GM18508 (cell line): ENCODE data around the gene ACO2.
"Not testable (repeated sequence)": the region's sequence is repeated elsewhere in the genome, so short reads cannot be mapped to it uniquely, and the experiment has no call there.

ENCODE experiments used
- ATAC-seq: cut with Tn5 transposase; IDR thresholded peaks from one replicate; pipeline ENCODE4 v1.9.1; 2021; ENCODE audit warnings: moderate number of reproducible peaks; ENCODE audit not compliant: insufficient read depth, unreplicated experiment

The ACO2 gene

DNA sequence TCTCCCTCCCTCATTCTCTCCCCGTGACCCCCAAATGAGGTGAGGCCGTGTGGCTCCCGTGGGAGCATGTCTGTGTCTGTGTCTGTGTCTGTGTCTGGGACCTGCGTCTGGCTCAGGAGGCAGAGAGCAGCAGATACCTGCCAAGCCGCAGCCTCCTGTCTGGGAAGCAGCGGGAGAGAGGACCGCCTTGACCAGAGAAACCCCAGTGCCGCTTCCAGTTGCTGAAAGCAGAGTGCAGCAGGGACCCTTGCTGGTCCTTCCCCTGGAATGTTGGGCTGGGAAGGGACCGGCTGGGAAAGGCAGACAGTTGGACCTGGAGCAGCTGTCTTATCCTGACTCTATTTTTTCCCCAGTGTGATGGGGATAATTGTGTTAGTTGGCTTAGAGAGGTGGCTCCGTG, 92.4 kb downstream of the ACO2 start:
- ATAC-seq: no peak

DNA sequence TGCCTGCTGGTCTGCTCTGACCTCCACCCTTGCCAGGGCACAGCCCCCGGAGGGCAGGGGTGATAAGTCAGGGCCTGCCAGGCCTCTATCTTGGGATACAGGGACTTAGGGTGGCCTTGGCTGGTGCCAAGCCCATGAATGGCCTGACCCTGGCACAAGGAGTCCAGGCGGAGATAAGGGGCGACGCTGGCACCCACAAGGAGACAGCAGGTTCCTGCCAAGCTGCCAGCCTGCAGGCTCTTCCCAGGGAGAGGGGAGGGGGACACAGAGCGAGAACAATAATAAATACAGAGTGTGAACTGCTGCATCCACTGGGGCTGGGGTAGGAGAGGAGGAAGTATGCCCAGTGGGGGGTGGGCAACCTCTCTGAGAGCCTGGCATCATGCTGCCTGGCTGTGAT, 92.9 kb downstream of the ACO2 start:
- no peak for ATAC-seq

DNA sequence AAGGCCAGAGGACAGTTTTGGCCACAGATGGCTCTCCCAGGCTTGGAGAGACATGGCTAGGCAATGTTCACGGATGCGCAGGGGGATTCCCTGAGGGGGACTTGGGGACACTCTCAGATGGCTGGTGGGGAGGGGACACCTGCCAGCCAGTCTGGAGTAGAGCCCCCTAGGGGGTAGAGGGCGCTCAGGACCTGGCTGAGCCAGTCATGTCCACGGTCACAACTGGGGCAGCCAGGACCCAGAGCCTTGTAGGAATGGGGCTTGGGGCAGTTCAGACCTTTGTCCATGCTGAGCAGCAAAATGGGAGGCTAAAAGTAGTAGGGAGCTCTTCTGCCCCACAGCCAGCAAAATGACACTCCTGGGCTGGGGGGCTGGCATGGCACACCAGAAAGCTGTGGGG, 93.5 kb downstream of the ACO2 start:
- no peak for ATAC-seq

DNA sequence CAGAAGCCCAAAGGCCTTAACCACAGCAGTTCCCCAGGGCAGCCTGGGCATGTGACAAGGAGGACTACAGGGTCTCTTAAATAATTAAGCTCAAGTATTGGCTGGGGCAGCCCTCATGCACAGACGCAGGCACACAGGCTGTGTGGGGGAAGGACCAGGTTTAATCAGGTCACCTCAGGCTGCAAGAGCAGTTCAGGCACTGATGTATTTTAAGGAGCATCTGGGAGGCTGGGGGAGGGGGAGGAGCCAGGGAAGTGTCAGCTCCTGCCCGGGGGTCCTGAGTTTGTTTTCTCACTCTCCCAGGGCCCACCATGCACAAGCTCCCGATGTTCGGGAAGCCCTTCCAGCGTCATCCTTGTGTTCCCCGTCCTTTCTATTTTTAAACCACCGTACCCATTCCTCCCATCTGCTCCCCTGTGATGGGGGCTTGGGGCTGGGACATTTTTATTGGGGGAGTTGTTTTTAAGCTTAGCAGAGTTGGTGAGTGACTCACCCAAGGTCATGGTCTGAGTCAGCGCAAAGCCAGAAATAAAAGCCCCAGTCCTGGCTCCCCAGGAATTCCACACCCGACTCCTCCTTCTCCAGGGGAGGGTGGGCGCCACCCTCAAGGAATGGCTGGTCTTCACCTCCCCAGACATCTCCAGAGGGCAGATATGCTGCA, 94.3 kb downstream of the ACO2 start:
- no peak for ATAC-seq

DNA sequence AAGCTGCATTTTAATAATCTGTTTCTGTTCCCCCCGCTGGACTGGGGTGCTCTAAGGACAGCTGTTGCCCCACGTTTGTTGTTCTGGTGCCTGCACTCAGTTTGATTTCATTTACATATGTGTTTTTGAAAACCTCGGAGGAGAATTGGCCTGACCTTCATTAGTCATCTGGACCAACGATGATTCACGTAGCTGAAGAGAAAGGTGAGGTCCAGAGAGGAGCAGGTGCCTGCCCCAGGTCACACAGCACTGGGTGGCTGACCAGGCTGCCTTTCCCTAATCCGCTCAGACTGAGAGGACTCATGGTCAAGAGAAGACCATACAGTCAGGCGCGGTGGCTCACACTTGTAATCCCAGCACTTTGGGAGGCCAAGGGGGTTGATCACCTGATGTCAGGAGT, 95.6 kb downstream of the ACO2 start:
- ATAC-seq: no peak

DNA sequence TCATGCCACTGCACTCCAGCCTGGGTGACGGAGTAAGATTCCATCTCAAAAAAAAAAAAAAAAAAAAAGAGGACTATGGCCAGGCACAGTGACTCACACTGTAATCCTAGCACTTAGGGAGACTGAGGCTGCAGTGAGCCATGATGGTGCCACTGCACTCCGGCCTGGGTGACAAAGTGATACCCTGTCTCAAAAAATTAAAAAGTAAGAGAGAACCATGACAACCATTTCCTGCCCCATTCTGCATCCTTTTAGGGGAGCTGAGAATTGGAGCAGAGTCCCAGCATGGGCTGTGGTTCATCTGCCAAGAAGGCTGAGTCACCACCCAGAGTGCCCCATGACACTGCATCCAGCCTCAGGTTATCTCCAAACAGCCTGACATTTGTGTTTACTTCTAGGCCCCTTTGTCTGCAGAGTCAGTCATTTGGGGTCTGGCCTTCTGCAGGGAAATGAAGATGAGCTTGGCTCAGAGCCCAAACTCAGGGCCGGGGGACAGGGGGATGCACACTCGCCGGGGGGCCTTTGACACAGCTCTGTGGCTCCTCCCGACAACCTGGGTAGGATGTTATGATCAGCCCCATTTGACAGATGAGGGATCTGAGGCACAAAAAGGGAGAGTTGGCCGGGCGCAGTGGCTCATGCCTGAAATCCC, 96.6 kb downstream of the ACO2 start:
- ATAC-seq: no peak

DNA sequence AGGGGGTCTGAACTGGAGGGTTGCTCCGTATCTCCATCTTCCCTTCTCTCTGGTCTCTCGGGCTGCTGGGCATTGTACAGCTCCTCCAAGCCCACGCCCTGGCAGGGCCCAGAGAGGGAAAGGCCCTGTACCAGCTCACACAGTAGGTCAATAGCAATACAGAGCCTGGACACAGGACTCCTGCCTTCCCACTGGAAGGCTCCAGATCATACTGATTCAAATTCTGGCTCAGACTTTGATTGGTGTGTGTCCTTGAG, 98.5 kb downstream of the ACO2 start:
- ATAC-seq: no peak

DNA sequence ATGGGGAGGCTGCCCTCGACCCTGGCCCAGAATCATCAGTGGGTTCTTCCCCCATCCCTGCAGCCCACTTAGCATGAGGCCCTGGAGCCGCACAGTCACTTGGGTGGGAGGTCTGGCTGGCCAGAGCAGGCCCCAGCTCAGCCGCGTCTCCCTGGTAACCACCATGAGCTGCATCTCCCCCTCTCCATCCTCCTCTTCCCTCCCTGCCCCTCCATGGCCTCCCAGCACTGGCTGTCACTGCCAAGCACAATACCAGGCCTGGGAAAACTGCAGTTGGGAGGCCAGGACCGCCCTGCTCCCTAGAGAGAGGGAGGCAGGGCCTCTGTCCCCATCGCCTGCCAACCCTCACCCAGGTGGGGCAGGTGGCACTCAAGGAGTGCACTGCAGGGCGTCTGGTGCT, 99.9 kb downstream of the ACO2 start:
- ATAC-seq: no peak

DNA sequence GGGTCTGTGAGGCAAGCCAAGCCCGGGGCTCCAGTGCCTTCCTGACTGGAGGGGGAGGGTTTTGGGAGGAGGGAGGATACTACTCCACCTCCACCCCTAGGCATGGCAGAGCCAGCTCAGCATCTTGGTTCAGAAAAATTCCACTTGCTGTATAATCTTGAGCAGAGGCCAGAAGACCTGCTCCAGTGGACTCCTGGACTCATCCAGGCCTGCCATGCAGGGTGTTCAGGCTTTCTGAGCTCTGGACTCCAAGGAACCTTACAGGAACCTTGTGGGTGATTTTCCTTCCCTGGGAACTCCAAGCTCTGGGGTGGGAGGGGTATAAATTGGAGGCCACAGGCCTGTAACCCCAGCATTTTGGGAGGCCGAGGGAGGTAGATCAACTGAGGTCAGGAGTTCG, 101.3 kb downstream of the ACO2 start:
- no peak for ATAC-seq

DNA sequence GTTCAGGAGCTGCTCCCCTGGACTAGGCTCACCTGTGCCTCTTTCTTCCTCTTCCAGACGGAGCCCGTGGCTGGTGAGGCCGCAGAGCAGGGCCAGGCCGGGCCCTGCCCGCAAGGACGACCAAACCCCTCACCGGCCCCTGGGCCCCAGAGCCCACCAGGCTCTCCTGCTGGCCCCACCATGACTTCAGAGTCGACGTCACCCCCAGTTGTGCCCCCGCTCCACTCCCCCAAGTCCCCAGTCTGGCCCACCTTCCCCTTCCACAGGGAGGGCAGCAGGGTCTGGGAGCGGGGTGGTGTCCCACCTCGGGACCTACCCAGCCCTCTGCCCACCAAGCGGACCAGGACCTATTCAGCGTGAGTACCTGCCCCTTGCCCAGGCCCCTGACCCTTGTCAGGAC, 102.9 kb downstream of the ACO2 start:
- ATAC-seq: no peak

DNA sequence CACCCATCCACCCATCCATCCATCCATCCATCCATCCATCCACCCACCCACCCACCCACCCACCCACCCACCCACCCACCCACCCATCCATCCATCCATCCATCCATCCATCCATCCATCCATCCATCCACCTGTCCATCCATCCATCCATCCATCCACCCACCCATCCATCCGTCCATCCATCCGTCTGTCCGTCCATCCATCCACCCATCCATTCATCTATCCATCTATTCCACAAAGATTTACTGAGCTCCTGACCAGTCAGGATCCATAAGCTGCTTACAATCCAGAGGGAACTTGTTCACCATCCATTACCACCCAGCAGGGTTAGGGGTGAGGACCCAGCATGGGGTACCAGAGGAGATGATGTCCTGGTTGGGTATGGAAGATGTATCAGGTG, 103.4 kb downstream of the ACO2 start:
- ATAC-seq: not testable (repeated sequence)

DNA sequence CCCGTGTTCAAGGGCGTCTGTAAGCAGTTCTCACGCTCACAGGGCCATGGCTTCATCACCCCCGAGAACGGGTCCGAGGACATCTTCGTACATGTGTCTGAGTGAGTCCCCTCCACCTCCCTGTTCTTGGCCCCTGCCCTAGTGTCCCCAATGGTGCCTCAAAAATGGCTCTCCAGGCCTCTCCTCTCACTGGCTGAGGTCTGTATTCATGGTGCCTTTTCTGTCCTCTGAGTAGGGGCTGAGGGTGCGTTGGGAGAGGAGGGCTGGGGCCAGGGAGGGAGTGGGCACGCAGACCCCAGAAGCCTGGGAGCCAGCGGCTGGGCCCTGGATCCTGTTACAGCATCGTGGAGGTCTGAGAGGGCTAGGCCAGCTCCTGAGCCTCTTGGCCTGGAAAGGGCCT, 104.8 kb downstream of the ACO2 start:
- ATAC-seq: no peak

DNA sequence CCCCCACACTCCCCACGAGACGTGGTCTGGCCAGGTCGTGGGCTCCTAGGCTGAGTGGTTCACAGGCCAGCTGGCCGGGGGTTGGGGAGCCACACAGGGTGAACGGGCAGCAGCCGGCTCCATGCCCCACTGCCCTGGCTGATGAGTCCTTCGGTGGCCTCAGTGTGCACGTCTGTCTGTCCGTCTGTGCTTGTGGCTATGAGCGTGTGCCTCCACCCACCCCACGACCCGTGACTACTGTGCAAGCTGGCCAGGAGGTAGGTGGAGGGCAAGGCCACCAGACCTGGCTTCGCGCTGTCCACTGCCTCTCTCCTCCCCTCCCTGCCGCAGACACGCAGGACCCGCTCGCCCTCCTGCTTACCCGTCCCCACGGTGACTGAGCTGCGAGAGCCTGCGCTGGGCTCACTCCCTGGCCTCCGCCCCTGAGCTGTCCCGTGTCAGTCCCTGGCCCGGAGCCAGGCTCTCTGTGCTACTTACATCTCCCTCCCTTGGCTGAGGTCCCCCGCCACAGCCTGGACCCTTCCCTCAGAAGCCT, 106.0 kb downstream of the ACO2 start:
- ATAC-seq: no peak

DNA sequence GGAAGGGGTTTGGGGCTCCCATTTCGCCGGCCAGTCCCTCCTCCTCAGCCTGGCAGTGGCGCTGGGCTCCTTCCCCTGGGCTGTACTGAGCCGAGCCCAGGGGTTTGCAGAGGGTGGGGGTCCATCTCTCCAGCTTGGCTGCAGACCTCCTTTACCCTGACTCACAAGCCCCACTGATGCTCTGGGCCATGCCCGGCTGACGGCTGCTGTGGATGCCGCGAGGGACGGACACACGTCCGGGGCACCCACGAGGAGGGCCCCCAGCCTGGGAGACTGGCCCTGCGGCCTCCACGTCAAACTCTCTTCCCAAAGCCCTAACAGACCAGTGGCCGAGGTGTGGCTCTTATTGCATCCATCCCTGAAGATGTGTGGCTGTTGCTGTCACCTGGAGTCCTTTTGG, 106.6 kb downstream of the ACO2 start:
- no peak for ATAC-seq

DNA sequence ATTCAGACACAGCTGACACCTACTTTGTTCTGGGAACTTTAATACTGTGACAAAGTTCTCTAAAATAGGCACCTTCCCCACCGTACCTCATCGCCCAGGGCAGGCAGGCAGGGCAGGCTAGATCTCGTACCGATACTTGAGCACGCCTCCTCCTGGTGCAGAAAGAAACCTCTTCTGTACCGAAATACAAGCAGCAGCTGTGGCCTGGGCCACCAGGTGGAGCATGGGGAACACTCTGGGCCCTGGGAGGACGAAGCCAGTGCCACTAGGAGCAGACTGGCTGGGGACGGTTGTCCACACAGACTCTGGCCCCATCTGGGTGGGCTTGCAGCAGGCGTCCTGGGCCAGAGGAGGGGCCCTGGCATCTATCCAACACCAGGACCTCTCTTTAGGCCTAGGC, 108.0 kb downstream of the ACO2 start:
- no peak for ATAC-seq

DNA sequence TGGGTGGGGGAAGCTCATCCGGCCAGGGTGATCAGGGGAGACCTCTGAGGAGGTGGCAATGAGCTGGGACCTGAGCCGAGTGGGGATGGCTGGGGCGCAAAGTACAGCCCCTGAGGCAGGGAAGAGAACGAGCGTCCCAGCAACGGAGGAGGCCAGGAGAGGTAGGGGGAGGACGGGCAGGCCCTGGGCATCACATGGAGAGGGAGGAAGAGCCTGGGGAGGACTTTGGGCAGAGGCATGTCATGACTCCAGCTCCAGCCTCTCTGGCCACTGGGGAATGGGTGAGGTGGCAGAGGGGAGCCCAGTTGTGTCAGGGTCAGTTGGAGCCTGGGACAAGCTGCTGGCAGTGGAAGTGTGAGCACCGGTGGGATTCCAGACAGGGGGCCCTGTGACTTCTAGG, 109.2 kb downstream of the ACO2 start:
- no peak for ATAC-seq
